Osteocyte (in vitro differentiated cells): ENCODE measurements around the gene TMEM208. TPM values are rescaled to one million over a fixed set of nuclear protein-coding genes. Genes with fewer than 3 reads are reported as not detected.
A peak's percentile ranks its signal among the peaks of the same experiment; 100 is the strongest.

ENCODE experiments used
- microRNA-seq: library from miRNA; unstranded; fragments of <30 nt; microRNA quantifications from one replicate; pipeline ENCODE4 v1.1.0, GENCODE V29; 2020; ENCODE audit not compliant: unreplicated experiment
- total RNA-seq: library from RNA; stranded (reverse); gene quantifications from 2 replicates; pipeline ENCODE4 v1.2.1, GENCODE V29; 2021

TMEM208 gene
- total RNA-seq, 1 donor from 2014 or later = 41.0 TPM

Small RNA genes within 50 kb of the gene (microRNA-seq; reads per million reads assigned to microRNA genes)
- 163 reads per million, percentile 57 among the genes with 10 or more reads in this experiment for gene MIR328

Other genes starting within 250 kb of the TMEM208 start
- 3.3 and 3.8 TPM in 2 replicates for gene CES4A, start 238.5 kb upstream of the TMEM208 start, total RNA-seq
- 75.2 and 88.3 TPM in 2 replicates for gene CBFB, start 198.0 kb upstream of the TMEM208 start, total RNA-seq
- gene PHAF1, start 117.2 kb upstream of the TMEM208 start, total RNA-seq = 19.5 and 19.8 TPM in 2 replicates
- 44.1 and 44.9 TPM in 2 replicates for gene B3GNT9, start 76.1 kb upstream of the TMEM208 start, total RNA-seq
- gene TRADD, start 67.2 kb upstream of the TMEM208 start, total RNA-seq = 13.4 and 14.1 TPM in 2 replicates
- gene FBXL8, start 67.2 kb upstream of the TMEM208 start, total RNA-seq = 12.8 and 15.5 TPM in 2 replicates
- gene HSF4, start 62.4 kb upstream of the TMEM208 start, total RNA-seq = 19.6 and 22.3 TPM in 2 replicates
- gene NOL3, start 56.6 kb upstream of the TMEM208 start, total RNA-seq = 15.8 and 22.8 TPM in 2 replicates
- 26.6 and 35.7 TPM in 2 replicates for gene MATCAP1, start 43.2 kb upstream of the TMEM208 start, total RNA-seq
- gene EXOC3L1, start 37.0 kb upstream of the TMEM208 start, total RNA-seq = not detected in 2 replicates
- gene E2F4, start 35.0 kb upstream of the TMEM208 start, total RNA-seq = 40.0 and 43.4 TPM in 2 replicates
- gene ELMO3, start 28.0 kb upstream of the TMEM208 start, total RNA-seq = 1.7 and 2.1 TPM in 2 replicates
- 60.0 and 71.7 TPM in 2 replicates for gene FHOD1, start 20.4 kb downstream of the TMEM208 start, total RNA-seq
- gene SLC9A5, start 21.8 kb downstream of the TMEM208 start, total RNA-seq = 4.2 and 4.4 TPM in 2 replicates
- 10.1 and 11.4 TPM in 2 replicates for gene PLEKHG4, start 52.4 kb downstream of the TMEM208 start, total RNA-seq
- 0.39 TPM in 1 of 2 replicates, not detected in the other for gene KCTD19, start 99.6 kb downstream of the TMEM208 start, total RNA-seq
- not detected in 2 replicates for gene LRRC36, start 99.7 kb downstream of the TMEM208 start, total RNA-seq
- 1.4 and 1.5 TPM in 2 replicates for gene TPPP3, start 166.4 kb downstream of the TMEM208 start, total RNA-seq
- 13.5 and 15.4 TPM in 2 replicates for gene ZDHHC1, start 189.3 kb downstream of the TMEM208 start, total RNA-seq
- 0.40 and 0.68 TPM in 2 replicates for gene HSD11B2, start 204.0 kb downstream of the TMEM208 start, total RNA-seq